GM10847 (cell line): ENCODE results near the gene KRTAP3-1.

Source experiments
- POLR2A ChIP-seq: IDR thresholded peaks from 2 replicates; pipeline ENCODE4 v1.6.1; 2011; ENCODE audit not compliant: insufficient read length; ENCODE audit errors: extremely low read depth

KRTAP3-1 gene

DNA sequence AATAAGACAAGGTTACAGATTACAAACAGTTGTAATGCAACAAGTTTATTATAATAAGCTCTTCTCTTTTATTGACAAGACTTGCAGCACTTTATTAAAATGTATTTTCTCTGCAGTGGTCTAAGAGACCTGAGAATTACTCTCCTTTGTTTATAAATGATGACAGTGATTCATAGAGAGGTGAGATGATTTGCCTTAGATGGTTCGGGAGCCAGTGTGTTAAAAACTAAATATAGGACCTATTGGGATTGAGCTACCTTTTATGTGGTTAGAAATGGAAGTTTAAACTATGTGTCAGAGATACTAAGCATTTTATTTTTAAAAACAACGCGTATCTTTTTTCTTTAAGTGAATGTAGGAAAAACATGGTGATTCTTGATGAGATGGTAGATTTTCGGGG, 12.1 kb downstream of the KRTAP3-1 start:
- no peak for TF ChIP-seq POLR2A

GRCh38 chr17:40995116-40995515, 13.8 kb downstream of the KRTAP3-1 start:
- no peak for TF ChIP-seq POLR2A

DNA sequence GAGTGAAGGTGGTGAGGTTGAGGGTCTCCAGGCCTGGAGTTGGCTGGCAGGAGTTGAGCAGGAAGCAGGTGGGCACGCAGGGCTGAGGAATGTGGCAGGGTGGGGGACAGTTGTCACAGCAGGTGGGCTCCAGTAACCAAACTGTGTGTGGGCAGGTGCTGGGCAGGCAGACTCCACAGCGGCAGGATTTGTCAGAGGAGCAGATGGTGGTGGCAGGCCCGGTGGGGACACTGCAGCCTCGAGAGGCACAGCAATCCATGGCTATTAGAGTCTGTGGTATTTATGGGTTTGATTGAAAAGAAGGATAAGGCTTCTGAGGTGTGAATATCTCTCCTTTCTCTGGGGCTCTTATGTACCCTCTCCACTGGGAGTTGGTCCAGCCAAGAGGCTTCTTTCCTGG, 15.1 kb downstream of the KRTAP3-1 start, which contains the start of gene KRTAP3-3:
Gene KRTAP3-3 (minus strand): TSS at position 326 of the 400 bp plus-strand sequence. CDS start 67 bp downstream, at position 259.
- TF ChIP-seq POLR2A = no peak

- no peak for TF ChIP-seq POLR2A
Observed at GRCh38 chr17:40993084-40993483, 15.8 kb downstream of the KRTAP3-1 start.

GRCh38 chr17:40992666-40993065, 16.3 kb downstream of the KRTAP3-1 start:
- no peak for TF ChIP-seq POLR2A

DNA sequence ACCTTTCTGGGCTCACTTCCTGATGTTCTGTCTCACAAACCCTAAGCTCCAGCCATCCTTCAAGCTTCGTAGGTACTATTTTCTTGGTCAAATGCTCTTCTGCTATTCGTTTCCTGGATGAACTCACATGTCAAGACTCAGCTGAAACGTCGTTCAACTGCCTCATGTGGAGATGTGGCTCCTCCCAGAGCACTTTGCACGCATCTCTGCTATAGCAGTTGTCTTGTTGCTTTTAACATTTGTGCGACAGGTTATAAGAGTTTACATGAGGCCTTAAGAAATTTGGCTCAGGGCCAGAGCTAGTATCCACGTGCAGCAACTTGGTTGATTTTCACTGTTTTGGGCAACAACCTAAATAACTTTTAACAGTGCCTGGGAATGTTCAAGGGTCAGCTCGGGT, 22.0 kb downstream of the KRTAP3-1 start:
- TF ChIP-seq POLR2A = no peak

GRCh38 chr17:40984226-40984625, 24.7 kb downstream of the KRTAP3-1 start, which contains the start of gene KRT40:
KRT40 (minus strand) TSS chr17:40984326; CDS start chr17:40984273, 53 bp downstream.
- no peak for TF ChIP-seq POLR2A

DNA sequence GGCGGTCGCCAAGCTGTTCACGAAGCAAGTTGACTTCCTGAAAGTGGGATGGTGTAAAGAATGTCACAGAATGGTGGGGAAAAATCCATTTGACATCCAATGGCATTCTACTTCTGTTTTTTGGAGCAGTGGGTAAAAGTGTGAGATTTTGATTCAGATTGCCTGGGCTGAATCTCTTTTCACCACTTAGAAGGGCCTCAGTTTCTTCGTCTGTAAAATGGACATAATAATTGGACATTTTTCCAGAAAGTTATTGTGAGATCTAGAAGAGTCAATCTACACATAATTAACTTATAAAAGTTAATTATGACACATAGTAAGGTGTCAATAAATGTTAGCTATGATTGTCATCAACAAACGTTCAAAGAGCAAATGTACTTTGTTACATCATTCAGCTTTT, 27.8 kb downstream of the KRTAP3-1 start:
- TF ChIP-seq POLR2A = no peak

DNA sequence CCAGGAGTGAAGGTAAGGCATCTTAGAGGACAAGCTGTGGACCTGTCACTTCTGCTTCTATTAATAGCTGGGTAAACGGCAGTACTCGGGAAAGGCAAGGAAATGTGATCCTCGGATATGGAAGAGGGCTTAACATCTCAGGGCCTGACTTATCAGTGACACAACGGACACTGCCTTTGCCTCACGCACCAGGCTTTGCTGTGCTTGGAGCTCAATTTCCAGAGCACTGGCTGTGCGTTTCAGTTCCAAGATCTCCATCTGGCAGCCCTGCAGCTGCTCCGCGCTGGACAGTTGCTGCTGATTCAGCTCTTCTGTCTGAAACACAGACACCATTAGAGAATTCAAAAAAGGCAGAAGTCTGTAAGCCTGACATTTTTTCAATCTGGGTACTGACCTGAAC, 28.3 kb downstream of the KRTAP3-1 start:
- no peak for TF ChIP-seq POLR2A

DNA sequence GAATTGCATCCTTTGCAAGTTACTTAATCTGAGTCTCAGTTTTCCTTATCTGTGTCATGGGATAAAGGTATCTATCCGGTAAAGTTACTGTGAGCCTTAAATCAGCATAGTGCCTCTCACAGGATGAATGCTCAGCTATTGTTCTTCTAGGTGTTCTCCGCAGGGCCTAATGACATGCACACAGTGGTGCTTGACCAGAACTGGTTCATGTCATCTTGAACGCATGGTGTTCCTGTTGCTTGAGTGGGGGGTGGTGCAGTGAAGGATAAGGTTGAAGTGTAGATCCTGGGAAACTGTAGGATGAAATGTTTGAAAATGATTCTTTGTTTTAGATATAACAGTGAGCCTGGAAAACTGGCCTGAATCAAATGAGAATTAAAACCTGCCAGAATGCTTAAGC, 28.8 kb downstream of the KRTAP3-1 start:
- TF ChIP-seq POLR2A = no peak

DNA sequence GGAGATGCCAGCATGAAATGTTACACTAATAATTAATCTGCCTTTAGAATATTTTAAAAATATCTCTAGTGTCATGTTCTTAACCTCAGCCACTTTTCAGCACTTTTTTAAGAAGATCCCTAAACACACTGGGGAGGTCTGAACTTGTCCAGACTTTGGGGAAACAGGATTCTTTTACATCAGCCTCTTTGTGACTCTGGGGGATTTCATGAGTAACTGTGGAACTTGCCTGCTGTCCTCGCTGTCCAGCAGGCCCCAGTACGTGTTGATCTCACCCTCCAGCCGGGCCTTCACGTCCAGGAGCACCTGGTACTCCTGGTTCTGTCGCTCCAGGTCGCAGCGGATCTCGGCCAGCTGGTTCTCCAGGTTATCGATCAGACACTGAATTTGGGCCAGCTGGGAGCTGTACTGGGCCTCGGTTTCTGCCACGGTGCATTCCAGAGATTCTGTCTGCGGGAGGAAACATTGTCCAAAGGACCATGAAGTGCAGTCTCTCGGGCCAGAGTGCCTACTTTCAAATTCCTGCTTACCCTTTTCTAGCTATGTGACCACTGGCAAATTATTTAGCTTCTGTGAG, 30.3 kb downstream of the KRTAP3-1 start:
- no peak for TF ChIP-seq POLR2A

DNA sequence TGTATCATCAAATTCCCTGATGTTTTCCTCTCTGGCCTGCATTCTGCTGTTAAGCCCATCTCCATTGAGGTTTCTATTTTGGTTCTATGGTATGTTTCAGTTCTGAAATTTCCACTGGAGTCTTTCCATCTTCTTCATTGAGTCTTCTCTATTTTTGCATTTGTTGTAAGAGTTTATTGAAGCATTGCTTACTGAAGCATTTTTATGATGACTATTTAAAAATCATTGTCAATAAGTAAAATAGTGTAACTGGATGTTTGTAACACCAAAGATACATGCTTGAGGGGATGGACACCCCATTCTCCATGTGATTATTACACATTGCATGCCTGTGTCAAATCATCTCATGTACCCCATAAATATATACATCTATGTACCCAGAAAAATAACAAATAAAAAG, 33.4 kb downstream of the KRTAP3-1 start:
- TF ChIP-seq POLR2A = no peak

- no peak for TF ChIP-seq POLR2A
Observed at GRCh38 chr17:40974366-40974765, 34.6 kb downstream of the KRTAP3-1 start.

GRCh38 chr17:40967582-40967981, 41.3 kb downstream of the KRTAP3-1 start:
- TF ChIP-seq POLR2A = no peak

GRCh38 chr17:40966848-40967247, 42.1 kb downstream of the KRTAP3-1 start, which contains the start of gene KRT39:
KRT39 (minus strand) TSS chr17:40966948; CDS start chr17:40966856, 92 bp downstream.
- no peak for TF ChIP-seq POLR2A

- no peak for TF ChIP-seq POLR2A
Observed at GRCh38 chr17:40963838-40964237, 45.1 kb downstream of the KRTAP3-1 start.

- TF ChIP-seq POLR2A = no peak
Observed at GRCh38 chr17:40962059-40962561, 46.8 kb downstream of the KRTAP3-1 start.
